8988T (cell line): ENCODE results near the gene ASTL.

ENCODE experiments used
- DNase-seq: peaks from one replicate; pipeline ENCODE4 v3.0.0; 2011

ASTL gene

GRCh38 chr2:96158554-96158940, 20.2 kb upstream of the ASTL start:
- DNase-seq, result no peak

- DNase-seq, result no peak
Observed at GRCh38 chr2:96157649-96158553, 19.6 kb upstream of the ASTL start.

- DNase-seq, result no peak
Observed at GRCh38 chr2:96156926-96157648, 18.8 kb upstream of the ASTL start.

- DNase-seq, result no peak
Observed at GRCh38 chr2:96156011-96156820, 17.9 kb upstream of the ASTL start.

- DNase-seq, result no peak
Observed at GRCh38 chr2:96154506-96155380, 16.4 kb upstream of the ASTL start.

- DNase-seq, result no peak
Observed at GRCh38 chr2:96153991-96154431, 15.7 kb upstream of the ASTL start.

GRCh38 chr2:96153291-96153713, 15.0 kb upstream of the ASTL start:
- DNase-seq, result no peak

GRCh38 chr2:96152304-96153161, 14.2 kb upstream of the ASTL start:
- no peak for DNase-seq

GRCh38 chr2:96151595-96152303, 13.4 kb upstream of the ASTL start:
- DNase-seq, result no peak

- no peak for DNase-seq
Observed at GRCh38 chr2:96150791-96151594, 12.7 kb upstream of the ASTL start.

GRCh38 chr2:96150007-96150640, 11.8 kb upstream of the ASTL start:
- DNase-seq, result no peak

GRCh38 chr2:96148410-96149217, 10.3 kb upstream of the ASTL start:
- peak; percentile 13 for DNase-seq

- DNase-seq, result no peak
Observed at GRCh38 chr2:96147593-96148201, 9.4 kb upstream of the ASTL start.

GRCh38 chr2:96146881-96147592, 8.7 kb upstream of the ASTL start:
- DNase-seq, result no peak

GRCh38 chr2:96146153-96146880, 8.0 kb upstream of the ASTL start:
- DNase-seq, result no peak

- no peak for DNase-seq
Observed at GRCh38 chr2:96145848-96146152, 7.5 kb upstream of the ASTL start.
